Activated CD4-positive, alpha-beta memory T cell treated with anti-CD3 and anti-CD28 coated beads for 36 hours (primary cell): ENCODE results near the gene SHROOM3. TPM values are rescaled to one million over a fixed set of nuclear protein-coding genes. Genes with fewer than 3 reads are reported as not detected.

Experiments used
- CTCF ChIA-PET: fragments of 350-600 bp; sonication (Branson Sonifier 250); formaldehyde crosslinking; loops from one replicate; lab custom pipeline; 2021; ENCODE audit warnings: antibody characterized with exemption, inconsistent platforms; lab: Charles Lee
- POLR2A ChIA-PET: fragments of 350-600 bp; sonication (Branson Sonifier 250); formaldehyde crosslinking; loops from one replicate; lab custom pipeline; 2021; ENCODE audit warnings: antibody characterized with exemption; lab: Charles Lee
- DNase-seq: peaks from one replicate; pipeline ENCODE4 v3.0.0-alpha.2; 2020
- H3K27ac Mint-ChIP-seq: one replicate; pipeline ENCODE4 v1.8.0; 2021; ENCODE audit warnings: mixed read lengths
- H3K27me3 Mint-ChIP-seq: one replicate; pipeline ENCODE4 v1.8.0; 2021; ENCODE audit warnings: mixed read lengths
- H3K36me3 Mint-ChIP-seq: one replicate; pipeline ENCODE4 v1.8.0; 2021; ENCODE audit warnings: mixed read lengths
- H3K4me1 Mint-ChIP-seq: one replicate; pipeline ENCODE4 v1.8.0; 2021; ENCODE audit warnings: low read depth, mixed read lengths
- H3K4me3 Mint-ChIP-seq: one replicate; pipeline ENCODE4 v1.8.0; 2021; ENCODE audit warnings: mild to moderate bottlenecking, mixed read lengths
- H3K9me3 Mint-ChIP-seq: one replicate; pipeline ENCODE4 v1.8.0; 2021; ENCODE audit warnings: mixed read lengths
- intact Hi-C: fragments of 100-400 bp; cut with micrococcal nuclease; formaldehyde crosslinking; loops from one replicate; pipeline ENCODE4 v1.15.1; 2023
- total RNA-seq, 2 experiments: library from RNA; stranded (reverse); gene quantifications; one replicate each; pipeline ENCODE4 v1.2.3, GENCODE V29; 2021

Gene SHROOM3
- total RNA-seq, 2 experiments from 2014 or later, result not detected

- Mint-ChIP-seq H3K9me3 (no peaks in the 10 kb centered on the region), H3K27me3 (peaks cover 4% of the 10 kb centered on the region), H3K4me3 (no peak overlapping the region), H3K4me1 (no peaks in the 10 kb centered on the region), H3K36me3 (no peaks in the 10 kb centered on the region), H3K27ac (no peak overlapping the region)
- no peak for DNase-seq
- ChIA-PET POLR2A (no interaction called here), CTCF (interaction anchor here (1.2 to 5.6 kb wide), 4 partner anchors 17 to 701 kb away, joined by 3 to 75 read pairs (median 10); partner anchors contain the start of gene SHROOM3)
- intact Hi-C loops, result no loop called here
Measured at GRCh38 chr4:76502886-76503285, 67.9 kb downstream of the SHROOM3 start.

GRCh38 chr4:76504613-76505465 is 69.8 kb downstream of the SHROOM3 start:
- intact Hi-C loops, result loop anchor here (1.0 to 2.0 kb wide), 3 partner anchors 74 to 324 kb away; no protein-coding TSS in a partner anchor
- no peaks in the 10 kb centered on the region for H3K36me3 Mint-ChIP-seq
- POLR2A ChIA-PET, result no interaction called here

GRCh38 chr4:76511947-76512346 is 76.9 kb downstream of the SHROOM3 start:
- no peak overlapping the region for H3K4me3 Mint-ChIP-seq
- H3K36me3 Mint-ChIP-seq, result no peaks in the 10 kb centered on the region
- ChIA-PET POLR2A (no interaction called here), CTCF (interaction anchor here (0.7 to 2.2 kb wide), 2 partner anchors 66 to 692 kb away, joined by 3 to 8 read pairs; no protein-coding TSS in a partner anchor)
- H3K27ac Mint-ChIP-seq, result no peak overlapping the region
- intact Hi-C loops, result loop anchor here (1.0 to 5.0 kb wide), 3 partner anchors 245 to 690 kb away; no protein-coding TSS in a partner anchor
- DNase-seq, result no peak
- H3K4me1 Mint-ChIP-seq, result no peaks in the 10 kb centered on the region
- H3K9me3 Mint-ChIP-seq, result peaks cover 4% of the 10 kb centered on the region
- no peaks in the 10 kb centered on the region for H3K27me3 Mint-ChIP-seq

More at GRCh38 chr4:76504613-76505465, 69.8 kb downstream of the SHROOM3 start:
- Mint-ChIP-seq H3K4me3 (no peak overlapping the region), H3K4me1 (no peaks in the 10 kb centered on the region), H3K9me3 (no peaks in the 10 kb centered on the region), H3K27me3 (peaks cover 4% of the 10 kb centered on the region), H3K27ac (no peak overlapping the region)
- CTCF ChIA-PET, result interaction anchor here (0.6 to 5.6 kb wide), 20 partner anchors 13 to 853 kb away, joined by 3 to 75 read pairs (median 3); partner anchors contain the start of genes SCARB2, SHROOM3 and STBD1
- DNase-seq, result no peak

GRCh38 chr4:76513482-76513881 is 78.5 kb downstream of the SHROOM3 start:
- intact Hi-C loops, result loop anchor here (5.0 kb wide), 2 partner anchors 244 to 689 kb away; no protein-coding TSS in a partner anchor
- POLR2A ChIA-PET, result no interaction called here
- H3K36me3 Mint-ChIP-seq, result no peaks in the 10 kb centered on the region
- CTCF ChIA-PET, result no interaction called here
- H3K27ac Mint-ChIP-seq, result no peak overlapping the region
- no peak overlapping the region for H3K4me3 Mint-ChIP-seq
- H3K27me3 Mint-ChIP-seq, result peaks cover 2% of the 10 kb centered on the region
- peaks cover 4% of the 10 kb centered on the region for H3K9me3 Mint-ChIP-seq
- DNase-seq, result no peak
- H3K4me1 Mint-ChIP-seq, result no peaks in the 10 kb centered on the region

GRCh38 chr4:76514087-76514486 is 79.1 kb downstream of the SHROOM3 start:
- H3K4me1 Mint-ChIP-seq, result no peaks in the 10 kb centered on the region
- peaks cover 2% of the 10 kb centered on the region for H3K27me3 Mint-ChIP-seq
- intact Hi-C loops, result loop anchor here (5.0 kb wide), 2 partner anchors 243 to 688 kb away; no protein-coding TSS in a partner anchor
- no peak overlapping the region for H3K27ac Mint-ChIP-seq
- peaks cover 4% of the 10 kb centered on the region for H3K9me3 Mint-ChIP-seq
- ChIA-PET CTCF (no interaction called here), POLR2A (no interaction called here)
- no peak for DNase-seq
- H3K36me3 Mint-ChIP-seq, result no peaks in the 10 kb centered on the region
- no peak overlapping the region for H3K4me3 Mint-ChIP-seq

GRCh38 chr4:76515975-76516843 is 81.2 kb downstream of the SHROOM3 start:
- Mint-ChIP-seq H3K27ac (no peak overlapping the region), H3K4me3 (no peak overlapping the region), H3K36me3 (no peaks in the 10 kb centered on the region), H3K27me3 (peaks cover 2% of the 10 kb centered on the region), H3K4me1 (no peaks in the 10 kb centered on the region), H3K9me3 (peaks cover 4% of the 10 kb centered on the region)
- CTCF ChIA-PET, result interaction anchor here (0.7 to 1.2 kb wide), 3 partner anchors 218 to 516 kb away, joined by 3 to 4 read pairs (median 4); no protein-coding TSS in a partner anchor
- POLR2A ChIA-PET, result no interaction called here
- DNase-seq, result peak; percentile 8
- intact Hi-C loops, result no loop called here

DNA sequence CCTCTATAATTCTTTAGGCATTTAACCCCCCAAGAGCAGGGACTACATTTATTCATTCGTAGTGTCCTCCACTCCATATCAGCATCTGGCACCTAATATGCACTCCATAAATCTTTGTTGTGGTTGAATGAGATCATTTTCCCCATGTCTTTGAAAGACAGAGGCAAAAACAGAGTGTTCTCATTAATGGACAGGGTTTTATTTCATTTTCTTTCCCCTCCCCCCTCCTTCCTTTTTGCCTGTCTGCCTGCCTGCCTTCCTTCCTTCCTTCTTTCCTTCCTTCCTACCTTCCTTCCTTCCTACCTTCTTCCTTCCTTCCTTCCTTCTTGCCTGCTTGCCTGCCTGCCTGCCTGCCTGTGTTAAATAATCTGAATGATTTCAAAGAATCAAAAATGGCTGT is 83.2 kb downstream of the SHROOM3 start:
- POLR2A ChIA-PET, result no interaction called here
- CTCF ChIA-PET, result no interaction called here
- no peak for DNase-seq
- Mint-ChIP-seq H3K4me3 (no peak overlapping the region), H3K36me3 (no peaks in the 10 kb centered on the region), H3K27me3 (peaks cover 2% of the 10 kb centered on the region), H3K27ac (no peak overlapping the region), H3K9me3 (peaks cover 8% of the 10 kb centered on the region), H3K4me1 (no peaks in the 10 kb centered on the region)
- intact Hi-C loops, result no loop called here

GRCh38 chr4:76523593-76523992 is 88.6 kb downstream of the SHROOM3 start:
- Mint-ChIP-seq H3K9me3 (peaks cover 4% of the 10 kb centered on the region), H3K27me3 (peaks cover 9% of the 10 kb centered on the region), H3K4me3 (no peak overlapping the region), H3K27ac (no peak overlapping the region), H3K36me3 (no peaks in the 10 kb centered on the region), H3K4me1 (no peaks in the 10 kb centered on the region)
- intact Hi-C loops, result no loop called here
- CTCF ChIA-PET, result no interaction called here
- POLR2A ChIA-PET, result no interaction called here
- DNase-seq, result no peak

- Mint-ChIP-seq H3K4me1 (no peaks in the 10 kb centered on the region), H3K9me3 (peaks cover 4% of the 10 kb centered on the region), H3K27ac (no peak overlapping the region), H3K27me3 (peaks cover 12% of the 10 kb centered on the region), H3K36me3 (no peaks in the 10 kb centered on the region), H3K4me3 (no peak overlapping the region)
- CTCF ChIA-PET, result interaction anchor here (1.3 kb wide), 1 partner anchor 21 kb away, joined by 4 read pairs; no protein-coding TSS in a partner anchor
- POLR2A ChIA-PET, result no interaction called here
- intact Hi-C loops, result no loop called here
- no peak for DNase-seq
Measured at GRCh38 chr4:76525751-76526150, 90.7 kb downstream of the SHROOM3 start.

DNA sequence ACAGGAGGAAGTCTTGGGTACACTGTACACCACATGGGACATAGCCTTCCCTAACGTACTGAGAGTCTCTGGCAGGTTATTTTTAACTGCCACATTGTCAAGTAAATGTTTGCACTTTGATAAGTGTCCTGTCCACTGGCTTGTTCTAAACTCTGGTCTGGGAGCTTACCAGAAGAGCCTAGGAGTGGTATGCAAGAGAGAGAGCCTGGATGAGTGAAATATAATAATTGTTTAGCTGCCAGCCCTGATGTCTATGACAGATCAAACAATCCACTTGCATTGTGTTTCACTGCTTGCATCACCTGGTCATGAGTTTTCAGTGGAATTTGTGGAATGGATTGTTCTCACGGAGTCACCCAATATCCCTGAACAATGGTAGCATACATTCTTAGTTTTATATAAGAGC is 91.6 kb downstream of the SHROOM3 start:
- no peak overlapping the region for H3K4me3 Mint-ChIP-seq
- no peak for DNase-seq
- intact Hi-C loops, result no loop called here
- ChIA-PET POLR2A (no interaction called here), CTCF (interaction anchor here (1.3 kb wide), 1 partner anchor 22 kb away, joined by 4 read pairs; no protein-coding TSS in a partner anchor)
- H3K9me3 Mint-ChIP-seq, result peaks cover 3% of the 10 kb centered on the region
- H3K4me1 Mint-ChIP-seq, result no peaks in the 10 kb centered on the region
- H3K27ac Mint-ChIP-seq, result no peak overlapping the region
- no peaks in the 10 kb centered on the region for H3K36me3 Mint-ChIP-seq
- peaks cover 12% of the 10 kb centered on the region for H3K27me3 Mint-ChIP-seq

- Mint-ChIP-seq H3K4me1 (no peaks in the 10 kb centered on the region), H3K36me3 (no peaks in the 10 kb centered on the region), H3K27ac (no peak overlapping the region), H3K9me3 (no peaks in the 10 kb centered on the region), H3K27me3 (peaks cover 12% of the 10 kb centered on the region), H3K4me3 (no peak overlapping the region)
- DNase-seq, result no peak
- CTCF ChIA-PET, result no interaction called here
- POLR2A ChIA-PET, result no interaction called here
- intact Hi-C loops, result no loop called here
Measured at GRCh38 chr4:76527666-76528065, 92.6 kb downstream of the SHROOM3 start.
